Measurements from ENCODE around the gene SF1.

Gene SF1

DNA sequence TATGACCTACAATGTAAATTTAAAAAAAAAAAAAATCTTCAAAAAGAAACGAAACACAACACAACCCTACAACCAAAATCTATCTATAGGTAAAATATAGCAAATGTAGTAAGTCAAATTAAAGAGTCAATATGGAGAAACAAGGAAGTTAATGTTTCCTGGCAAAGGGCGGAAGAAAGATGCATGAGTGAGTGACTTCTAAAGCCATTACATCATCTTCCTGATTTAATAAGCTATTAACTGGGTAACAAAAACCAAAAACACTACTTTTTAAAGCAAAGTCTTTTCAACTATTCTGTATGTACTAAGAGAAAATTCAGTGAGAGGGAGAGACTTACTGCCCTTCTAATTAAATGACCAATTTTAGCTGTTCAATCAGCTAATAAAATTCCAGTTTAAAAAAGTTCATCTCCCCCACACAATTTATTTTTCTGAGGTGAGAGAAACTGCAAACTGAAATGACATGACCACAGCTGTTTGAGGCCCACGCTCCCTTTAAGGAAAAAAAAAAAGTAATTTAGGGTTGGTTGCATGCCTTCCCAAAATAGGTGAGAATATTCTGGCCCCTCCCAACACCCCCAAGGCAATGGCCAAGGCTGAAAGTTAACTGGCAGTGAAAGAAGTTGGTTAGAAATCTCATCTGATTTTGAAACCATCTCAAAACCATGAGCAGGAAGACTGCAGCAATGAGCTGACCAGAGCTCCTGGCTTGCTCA, 5.9 kb downstream of the SF1 start:
- TF ChIP-seq ZFX (IDR thresholded peaks at IDR 0.05), result no peak
- TF ChIP-seq, protein P1, sequence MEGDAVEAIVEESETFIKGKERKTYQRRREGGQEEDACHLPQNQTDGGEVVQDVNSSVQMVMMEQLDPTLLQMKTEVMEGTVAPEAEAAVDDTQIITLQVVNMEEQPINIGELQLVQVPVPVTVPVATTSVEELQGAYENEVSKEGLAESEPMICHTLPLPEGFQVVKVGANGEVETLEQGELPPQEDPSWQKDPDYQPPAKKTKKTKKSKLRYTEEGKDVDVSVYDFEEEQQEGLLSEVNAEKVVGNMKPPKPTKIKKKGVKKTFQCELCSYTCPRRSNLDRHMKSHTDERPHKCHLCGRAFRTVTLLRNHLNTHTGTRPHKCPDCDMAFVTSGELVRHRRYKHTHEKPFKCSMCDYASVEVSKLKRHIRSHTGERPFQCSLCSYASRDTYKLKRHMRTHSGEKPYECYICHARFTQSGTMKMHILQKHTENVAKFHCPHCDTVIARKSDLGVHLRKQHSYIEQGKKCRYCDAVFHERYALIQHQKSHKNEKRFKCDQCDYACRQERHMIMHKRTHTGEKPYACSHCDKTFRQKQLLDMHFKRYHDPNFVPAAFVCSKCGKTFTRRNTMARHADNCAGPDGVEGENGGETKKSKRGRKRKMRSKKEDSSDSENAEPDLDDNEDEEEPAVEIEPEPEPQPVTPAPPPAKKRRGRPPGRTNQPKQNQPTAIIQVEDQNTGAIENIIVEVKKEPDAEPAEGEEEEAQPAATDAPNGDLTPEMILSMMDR (conservative IDR thresholded peaks at IDR 0.05), result no peak
- H3K27ac ChIP-seq, result no peak overlapping the region

DNA sequence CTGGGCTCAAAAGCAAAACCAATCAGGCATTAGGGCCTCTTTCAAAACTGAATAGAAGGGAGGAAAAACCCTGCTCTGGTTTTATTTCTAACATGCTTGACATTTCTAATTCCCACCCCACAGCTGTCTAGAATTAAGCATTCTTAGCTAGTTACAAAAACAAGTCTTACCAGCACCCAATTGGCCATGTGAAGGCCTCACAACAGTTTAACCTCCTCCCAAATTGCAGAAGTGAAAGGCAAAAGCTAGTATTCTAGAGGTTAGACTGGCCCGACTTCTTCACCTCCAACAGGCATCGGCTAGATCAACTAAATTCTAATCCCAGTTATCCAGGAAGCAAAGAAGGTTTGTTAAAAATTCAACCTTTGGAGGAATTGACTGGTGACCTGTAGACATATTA, 6.5 kb downstream of the SF1 start:
- H3K27ac ChIP-seq, result no peak overlapping the region
- no peak for TF ChIP-seq ZFX (IDR thresholded peaks at IDR 0.05)
- TF ChIP-seq, protein P1 (conservative IDR thresholded peaks at IDR 0.05), result no peak

DNA sequence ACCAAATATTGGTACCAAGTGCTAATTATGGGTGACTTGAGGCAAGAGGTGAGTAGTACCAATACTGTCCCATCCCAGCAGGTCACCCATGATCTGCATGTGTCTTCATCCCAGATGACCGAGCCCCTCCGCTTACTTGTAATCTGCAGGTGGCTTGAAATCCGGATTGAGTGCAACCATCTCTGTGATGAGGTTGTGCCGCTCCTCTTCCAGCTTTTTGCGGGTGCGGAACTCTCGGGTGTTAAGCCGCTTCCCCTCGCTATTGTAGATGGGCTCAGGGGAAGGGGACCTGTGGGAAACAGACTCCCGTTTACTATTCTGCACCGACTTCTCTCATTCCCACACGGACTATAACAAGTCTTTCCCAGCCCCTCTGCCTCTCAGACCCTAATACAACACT, 8.2 kb downstream of the SF1 start:
- TF ChIP-seq ZFX (IDR thresholded peaks at IDR 0.05), result no peak
- TF ChIP-seq, protein P1 (conservative IDR thresholded peaks at IDR 0.05), result no peak
- H3K27ac ChIP-seq, result no peak overlapping the region

DNA sequence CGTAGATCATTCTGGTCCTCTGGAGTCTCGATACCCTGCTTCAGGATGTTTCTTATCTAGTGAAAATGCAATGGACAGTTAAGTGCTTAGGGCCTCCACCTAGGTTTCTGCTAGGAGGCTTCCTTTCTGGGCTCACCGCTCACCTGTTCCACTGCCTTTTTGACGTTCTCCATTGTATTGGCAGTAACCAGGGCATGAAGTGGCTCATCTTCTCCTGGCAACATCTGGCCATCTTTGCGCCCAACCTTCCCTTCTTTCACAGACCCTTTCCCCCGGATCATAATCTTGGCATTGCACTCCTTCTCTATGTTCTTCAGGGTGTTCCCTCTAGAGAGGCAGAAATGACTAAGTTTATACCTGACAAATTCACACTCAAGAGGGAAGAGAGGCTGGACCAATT, 9.1 kb downstream of the SF1 start:
- TF ChIP-seq, protein P1 (conservative IDR thresholded peaks at IDR 0.05), result no peak
- no peak for TF ChIP-seq ZFX (IDR thresholded peaks at IDR 0.05)
- H3K27ac ChIP-seq, result no peak overlapping the region

DNA sequence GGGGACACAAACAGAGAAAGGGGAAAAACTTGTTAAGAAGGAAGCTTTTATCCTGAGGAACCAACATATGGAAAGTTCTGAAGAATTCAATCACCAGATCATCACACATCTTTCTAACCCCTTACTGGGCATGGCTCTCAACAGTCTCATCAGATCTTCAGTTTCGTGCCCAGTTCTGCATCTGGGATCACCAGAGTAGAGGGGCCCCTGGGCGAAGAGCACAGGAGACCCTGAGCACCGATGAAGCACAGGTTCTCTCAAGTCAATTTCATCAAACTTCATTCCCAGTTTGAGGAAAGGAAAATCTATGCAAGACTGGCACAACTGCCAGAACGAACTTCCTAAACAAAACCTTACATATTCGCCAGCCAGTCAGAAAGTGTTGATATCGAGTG, 10.0 kb downstream of the SF1 start:
- TF ChIP-seq, protein P1 (conservative IDR thresholded peaks at IDR 0.05), result no peak
- TF ChIP-seq ZFX (IDR thresholded peaks at IDR 0.05), result no peak
- H3K27ac ChIP-seq, result no peak overlapping the region

DNA sequence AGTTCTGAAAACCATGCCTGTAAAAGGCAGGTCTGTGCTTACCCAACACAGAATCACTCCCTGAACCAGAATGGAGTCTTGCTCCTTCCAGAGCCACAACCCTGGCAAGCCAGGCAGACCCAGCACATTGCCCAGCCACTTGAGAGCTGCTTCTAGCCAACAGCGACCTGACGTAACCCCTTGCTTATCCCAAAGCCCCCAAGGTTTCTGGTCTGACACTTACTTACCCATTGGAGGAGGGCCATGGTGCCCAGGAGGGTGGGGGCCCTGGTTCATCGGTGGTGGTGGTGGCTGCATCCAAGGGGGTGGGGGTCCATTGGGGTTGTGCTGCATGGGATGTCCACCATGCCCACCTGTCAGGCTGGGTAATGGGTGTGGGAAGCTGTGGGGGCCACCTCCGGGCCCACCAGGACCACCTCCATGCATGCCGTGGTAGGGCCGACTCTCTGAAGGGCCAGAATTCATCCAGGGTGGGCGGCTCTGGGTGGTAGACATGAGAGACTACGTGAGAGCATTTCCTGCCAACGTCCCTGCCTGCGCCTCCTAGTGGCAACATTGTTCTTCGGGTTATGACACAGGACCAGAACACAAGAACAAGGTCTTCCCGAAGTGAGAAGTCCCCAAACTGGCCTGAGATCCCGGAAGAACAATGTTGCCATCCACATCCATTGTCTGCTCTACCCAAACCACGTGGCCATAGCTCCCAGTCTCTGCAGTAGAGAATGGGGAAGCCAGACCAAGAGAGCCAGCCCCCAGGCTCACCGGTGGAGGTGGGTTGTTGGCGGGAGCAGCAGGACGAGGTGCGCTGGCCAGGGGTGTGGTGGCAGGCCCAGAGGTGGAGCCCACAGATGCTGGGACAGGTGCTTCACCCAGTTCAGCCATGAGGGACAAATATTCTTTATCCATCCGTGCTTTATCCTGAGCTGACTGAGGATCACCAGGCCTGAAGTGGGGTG, 10.7 kb downstream of the SF1 start:
- TF ChIP-seq, protein P1 (conservative IDR thresholded peaks at IDR 0.05), result peak; percentile 93
- no peak for TF ChIP-seq ZFX (IDR thresholded peaks at IDR 0.05)
- H3K27ac ChIP-seq, result no peak overlapping the region

DNA sequence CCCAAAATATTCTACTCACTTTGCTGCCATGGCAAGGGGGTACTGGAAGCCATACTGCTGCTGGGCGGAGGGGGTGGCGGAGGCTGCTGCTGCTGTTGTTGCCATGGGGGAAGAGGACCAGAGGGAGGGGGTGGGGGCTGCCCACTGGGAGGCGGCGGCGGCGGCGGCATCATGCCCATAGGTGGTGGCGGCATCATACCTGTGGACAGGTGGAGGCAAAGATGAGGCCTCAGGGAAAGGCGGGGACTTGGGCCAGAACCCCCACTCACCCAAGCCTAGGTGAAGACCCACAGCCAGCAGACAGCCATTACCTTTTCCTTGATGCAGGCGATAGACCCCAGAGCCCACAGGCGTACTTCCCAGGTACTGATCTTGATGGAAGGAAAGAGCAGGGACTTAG, 11.5 kb downstream of the SF1 start:
- TF ChIP-seq, protein P1 (conservative IDR thresholded peaks at IDR 0.05), result no peak
- no peak for TF ChIP-seq ZFX (IDR thresholded peaks at IDR 0.05)
- no peak overlapping the region for H3K27ac ChIP-seq

Measured in C4-2B (cell line).